NCI-H774 (cell line): ENCODE data around the gene PTGES.

Experiments used
- DNase-seq: peaks from one replicate; lab custom pipeline; 2025; lab: John Stamatoyannopoulos, UW

The PTGES gene

DNA sequence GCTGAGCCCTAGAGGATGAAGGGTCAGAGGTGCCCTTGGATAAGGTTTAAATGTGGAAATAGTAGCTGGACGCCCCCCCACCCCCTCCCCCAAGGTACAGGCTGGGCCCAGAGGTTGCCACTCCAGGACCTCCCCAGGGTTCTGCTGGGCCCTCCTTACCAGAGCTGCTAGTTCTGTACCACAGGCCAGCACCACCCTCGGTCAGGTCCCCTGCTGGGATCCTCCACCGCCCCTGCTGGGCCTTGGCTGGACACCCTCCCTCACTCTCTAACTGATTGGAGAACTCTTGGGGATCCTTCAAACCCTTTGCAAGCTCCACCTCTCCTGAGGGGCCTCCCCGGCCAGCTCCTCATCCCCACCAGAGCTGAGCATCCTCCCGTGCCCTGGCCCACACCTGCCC is 34.9 kb downstream of the PTGES start:
- DNase-seq, result no peak

DNA sequence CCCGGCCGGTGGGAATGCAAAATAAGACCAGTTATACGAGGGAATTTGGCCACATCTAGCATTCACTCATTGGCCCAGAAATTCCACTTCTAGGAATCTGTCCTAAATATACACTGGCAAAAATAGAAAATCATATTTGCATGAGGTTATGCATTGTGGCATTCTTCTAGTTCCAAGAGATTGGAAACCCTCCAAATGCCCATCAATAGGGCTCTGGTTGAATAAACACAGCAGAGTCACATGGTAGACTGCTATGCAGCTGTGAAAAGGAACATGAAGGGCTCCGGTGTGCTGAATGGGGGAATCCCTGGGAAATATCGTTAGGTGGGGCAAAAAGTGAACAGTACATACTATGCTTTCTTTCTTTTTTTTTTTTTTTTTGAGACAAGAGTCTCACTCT is 36.8 kb downstream of the PTGES start:
- no peak for DNase-seq

DNA sequence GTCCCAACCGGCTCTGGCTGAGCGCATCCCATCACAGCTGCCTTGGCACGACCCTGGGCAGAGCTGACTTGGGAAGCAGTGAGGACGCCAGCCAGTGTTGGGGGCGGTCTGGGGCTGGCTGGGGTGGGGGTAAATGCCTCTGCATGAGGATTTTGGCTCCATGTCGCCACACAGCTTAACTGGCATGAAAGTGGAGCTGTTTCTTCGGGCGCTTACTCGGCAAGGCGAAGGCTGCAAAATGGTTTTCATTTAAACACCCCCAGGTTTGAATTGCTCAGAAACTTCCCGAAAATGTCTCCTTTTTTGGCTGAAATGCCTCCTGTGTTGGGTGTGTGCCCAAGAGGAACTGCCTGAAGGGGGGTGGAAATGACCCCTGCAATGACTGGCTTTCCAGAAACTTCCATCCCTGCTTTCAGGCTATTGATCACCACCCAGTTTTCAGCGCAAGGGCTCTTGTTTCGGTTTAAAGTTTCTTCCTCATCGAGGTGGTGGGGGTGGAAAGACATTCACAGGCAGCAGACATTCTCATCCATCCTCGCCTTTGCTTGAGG is 38.3 kb downstream of the PTGES start:
- no peak for DNase-seq

DNA sequence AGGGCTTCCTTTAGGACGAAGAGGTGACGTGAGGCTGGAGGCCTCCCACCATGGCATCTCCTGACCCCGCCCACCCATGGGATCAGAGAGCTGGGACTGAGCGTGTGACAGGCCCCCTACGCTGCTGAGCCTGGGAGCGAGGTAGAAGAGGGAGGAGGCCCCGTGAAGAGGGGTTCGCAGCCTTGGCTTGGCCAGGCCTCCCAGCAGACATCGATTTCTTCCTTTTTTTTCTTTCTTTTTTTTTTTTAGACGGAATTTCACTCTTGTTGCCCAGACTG is 39.5 kb downstream of the PTGES start:
- DNase-seq, result no peak

DNA sequence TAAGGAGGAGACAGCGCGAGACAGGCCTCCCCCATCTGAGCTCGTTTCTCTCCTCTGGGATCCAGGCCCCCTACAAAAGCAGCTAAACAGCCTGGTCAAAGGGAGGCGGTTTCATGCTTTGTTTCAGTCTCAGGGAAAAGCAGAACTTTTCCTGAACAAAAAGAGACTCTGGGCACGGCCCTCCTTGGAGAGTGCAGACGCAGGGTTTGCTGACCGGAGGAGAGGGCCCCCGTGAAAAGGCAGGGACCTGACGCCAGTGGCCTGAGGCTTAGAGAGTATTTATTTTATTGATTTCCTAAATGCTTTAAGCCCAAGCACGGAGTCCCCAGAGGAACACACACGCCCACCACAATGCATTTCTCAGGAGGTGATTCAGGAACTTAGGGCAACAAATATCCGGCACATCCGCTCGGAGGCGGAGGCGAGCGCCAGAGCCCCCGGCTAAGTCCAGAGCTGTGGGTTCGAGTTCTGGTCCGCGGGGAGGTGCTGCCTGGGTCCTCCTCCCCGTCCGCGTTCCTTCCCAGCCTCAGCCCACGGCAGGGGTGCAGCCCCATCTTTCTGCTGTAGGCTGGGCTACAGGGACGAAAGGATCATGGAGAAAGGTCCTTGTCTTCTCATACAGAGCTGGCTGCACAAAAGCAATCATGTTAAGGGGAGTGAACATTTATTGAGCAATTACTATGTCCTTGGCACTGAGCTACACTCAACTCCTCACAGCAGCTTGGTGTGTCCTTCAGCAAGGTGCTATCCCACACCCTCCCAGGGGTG is 40.0 kb downstream of the PTGES start:
- DNase-seq, result no peak

DNA sequence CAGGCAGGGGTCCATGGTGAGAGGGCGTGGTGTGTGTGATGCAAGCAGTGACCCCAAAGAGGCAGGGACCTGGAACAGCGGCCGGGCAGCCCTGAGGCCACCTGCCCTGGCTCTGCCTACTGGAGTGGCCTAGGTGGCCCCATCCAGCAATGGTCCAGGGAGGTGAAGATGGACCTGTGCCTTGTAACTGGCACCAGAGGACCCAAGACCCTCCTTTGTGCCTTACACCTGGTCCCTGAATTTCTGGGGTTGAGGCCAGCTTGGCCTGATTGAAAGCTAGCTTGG is 42.7 kb downstream of the PTGES start:
- no peak for DNase-seq

DNA sequence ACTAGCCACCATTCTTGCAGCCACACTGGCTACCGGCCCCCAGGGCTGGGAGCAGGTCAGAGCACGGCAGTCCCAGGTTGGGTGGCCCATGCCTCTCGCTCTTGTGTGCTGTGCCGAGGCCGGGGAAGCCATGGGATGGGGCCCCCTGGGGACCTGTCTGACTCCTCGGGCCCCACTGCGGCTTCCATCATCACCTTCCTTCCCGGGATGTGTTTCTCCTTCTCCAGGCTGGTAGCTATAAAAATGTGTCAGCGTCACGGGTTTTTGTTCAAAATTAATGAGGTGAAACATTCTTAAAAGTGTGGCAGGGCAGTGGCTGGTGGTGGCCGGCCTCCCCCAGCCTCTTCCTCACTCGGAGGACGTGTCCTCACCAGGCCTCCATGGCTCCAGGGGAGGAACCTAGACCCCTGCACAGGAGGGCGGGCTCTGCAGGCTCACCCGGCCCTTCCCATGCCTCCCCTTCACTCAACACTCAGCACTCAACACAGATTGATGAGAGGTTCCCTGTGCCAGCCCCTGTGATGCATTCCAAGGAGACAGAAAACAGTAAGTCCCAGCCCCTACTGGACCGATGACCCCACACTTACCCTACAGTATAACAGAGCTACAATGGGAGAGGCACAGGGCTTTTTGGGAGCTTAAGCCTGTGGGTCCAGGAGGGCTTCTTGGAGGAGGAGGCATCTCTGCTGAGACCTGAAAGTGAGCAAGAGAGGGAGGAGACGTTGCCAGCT is 43.2 kb downstream of the PTGES start:
- no peak for DNase-seq

DNA sequence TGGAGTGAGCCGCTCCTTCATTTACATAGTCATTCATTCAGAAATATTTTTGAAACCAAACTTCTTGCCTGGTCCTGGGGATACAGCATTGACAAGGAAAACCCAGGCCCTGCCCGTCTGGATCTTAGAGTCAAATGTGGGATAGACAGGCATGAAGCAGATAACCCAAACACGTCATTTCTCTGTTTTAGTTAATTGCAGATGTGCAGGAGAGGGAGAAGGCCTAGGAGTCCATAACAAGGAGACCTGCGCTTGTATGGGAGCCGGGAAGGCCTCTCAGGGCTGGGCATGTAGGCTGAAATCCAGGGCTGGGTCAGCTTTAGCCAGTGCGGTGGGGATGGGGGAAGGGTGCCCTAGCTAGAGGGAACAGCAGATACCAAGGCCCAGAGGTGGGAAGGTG is 44.0 kb downstream of the PTGES start:
- DNase-seq, result no peak

DNA sequence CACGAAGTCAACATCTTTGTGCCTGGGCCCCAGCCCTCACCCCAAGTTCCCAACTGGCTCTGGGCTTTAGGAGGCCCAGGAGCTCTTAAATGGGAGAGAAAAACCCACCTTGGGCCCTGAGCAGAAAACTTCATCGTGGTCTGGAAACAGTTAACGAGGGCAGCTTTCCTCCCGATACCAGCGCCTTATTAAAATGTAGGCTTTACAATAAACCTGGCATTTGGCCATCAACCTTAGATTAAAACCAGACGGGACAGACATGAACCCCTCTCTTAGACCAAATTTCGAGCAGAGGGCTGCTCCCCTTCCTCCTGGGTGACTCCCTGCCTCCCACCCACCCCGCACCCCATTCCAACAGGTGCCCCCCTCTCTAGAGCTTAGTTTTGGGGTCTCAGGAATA is 48.0 kb downstream of the PTGES start:
- no peak for DNase-seq

DNA sequence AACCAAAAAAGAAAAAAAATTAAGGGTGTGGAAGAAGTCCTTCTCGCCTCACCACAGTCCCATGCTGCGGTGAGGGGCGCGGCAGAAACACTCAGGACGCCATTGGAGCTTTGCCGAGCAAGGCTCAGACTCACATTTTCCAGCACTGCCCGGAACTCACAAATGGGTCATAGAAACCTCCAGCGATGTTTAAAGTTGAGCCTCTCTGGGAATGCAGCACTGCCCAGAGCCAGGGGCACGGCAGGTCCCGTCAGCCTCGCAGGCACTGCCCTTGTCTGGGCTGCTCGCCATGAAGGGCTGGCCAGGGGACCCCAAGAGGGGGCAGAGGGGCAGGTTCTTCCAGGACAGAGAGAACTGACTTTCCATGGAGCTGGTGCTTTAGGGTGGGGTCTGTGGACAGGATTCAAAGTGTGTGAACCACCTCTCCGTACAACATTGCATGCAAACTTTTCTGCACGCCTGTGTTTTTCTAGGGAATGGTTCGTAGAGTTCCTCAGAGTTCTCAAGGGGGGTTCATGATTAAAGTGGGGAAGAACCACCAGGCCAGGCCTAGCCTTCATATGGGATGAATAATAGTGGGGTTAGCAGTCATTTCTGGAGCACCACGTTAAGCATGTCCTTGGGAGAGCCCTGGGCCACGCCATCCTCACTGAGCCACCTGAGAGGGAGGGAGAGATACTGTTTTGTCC is 49.0 kb downstream of the PTGES start:
- DNase-seq, result no peak

DNA sequence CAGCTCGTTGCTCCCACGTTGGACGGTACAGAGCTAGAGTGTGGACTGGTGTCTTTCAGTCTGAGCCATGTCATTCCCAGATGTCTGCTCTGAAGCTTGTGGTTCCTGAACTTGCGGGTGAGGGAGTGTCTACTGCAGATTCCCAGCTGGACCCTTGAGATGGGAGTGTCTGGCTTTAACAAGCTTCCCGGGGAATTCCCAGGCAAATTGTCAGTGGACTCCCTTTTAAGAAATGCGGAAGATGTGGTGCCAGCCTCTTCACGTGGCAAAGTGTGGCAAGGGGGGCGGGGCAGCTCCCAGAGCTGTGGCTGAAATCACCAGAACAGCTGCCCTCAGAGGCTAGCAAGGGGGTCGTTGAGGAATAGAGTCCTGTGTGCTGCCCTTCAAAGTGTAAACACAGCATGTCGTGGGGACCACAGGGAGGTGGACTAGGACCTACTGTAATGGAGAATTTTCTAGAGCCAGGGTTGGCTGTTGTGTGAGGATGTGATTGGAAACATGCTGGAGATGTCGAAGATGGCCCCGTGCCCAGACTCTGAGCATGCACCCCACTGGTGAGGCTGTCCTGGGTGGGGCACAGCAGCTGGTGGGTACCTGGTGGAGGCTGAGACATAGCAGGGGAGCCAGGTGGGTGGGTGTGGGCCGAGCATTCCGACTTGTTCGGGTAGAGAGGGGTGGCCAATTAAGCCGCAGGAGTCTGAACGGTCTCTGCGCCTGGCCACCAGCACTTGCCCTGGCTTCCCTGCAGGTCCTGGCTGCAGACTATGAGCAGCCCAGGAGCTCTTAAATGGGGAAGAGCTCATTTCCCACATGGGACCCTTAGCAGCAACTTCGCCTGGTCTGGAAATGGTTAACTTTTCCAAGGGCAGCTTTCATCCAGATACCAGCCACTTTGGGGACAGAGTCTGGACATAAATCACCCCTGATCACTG is 50.0 kb downstream of the PTGES start:
- DNase-seq, result no peak

DNA sequence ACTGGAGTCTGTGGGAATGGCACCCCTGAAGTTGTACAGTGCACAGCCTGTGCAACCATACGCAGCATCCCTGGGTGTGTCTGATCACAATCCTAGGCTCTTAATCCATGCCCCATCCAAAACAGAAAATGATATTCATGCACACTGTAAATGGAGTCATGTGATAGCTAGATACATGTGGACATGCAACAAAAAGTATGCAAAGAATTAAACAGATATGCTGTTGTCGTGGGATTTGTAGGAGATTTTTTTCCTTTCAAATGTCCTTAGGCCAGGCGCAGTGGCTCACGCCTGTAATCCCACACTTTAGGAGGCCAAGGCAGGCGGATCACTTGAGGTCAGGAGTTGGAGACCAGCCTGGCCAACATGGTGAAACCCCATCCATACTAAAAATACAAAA is 51.3 kb downstream of the PTGES start:
- no peak for DNase-seq

DNA sequence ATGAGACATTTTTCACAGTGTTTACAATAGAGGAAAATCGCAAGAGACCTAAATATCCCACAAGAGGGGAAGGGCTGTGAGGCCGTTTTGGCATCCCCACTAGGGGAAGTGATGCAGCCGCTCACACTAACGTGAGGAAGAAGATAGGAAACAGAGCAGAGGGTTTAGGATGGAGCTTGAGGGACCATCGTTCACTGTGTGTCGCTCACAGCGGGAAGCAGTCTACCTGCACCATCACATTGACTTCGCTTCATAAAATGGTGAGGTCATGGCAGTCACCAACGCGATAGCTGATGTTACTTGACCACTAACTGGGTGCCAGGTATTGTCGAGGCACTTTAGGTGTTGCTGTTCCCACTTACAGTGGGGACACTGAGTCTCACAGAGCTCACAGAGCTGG is 51.8 kb downstream of the PTGES start:
- DNase-seq, result no peak

DNA sequence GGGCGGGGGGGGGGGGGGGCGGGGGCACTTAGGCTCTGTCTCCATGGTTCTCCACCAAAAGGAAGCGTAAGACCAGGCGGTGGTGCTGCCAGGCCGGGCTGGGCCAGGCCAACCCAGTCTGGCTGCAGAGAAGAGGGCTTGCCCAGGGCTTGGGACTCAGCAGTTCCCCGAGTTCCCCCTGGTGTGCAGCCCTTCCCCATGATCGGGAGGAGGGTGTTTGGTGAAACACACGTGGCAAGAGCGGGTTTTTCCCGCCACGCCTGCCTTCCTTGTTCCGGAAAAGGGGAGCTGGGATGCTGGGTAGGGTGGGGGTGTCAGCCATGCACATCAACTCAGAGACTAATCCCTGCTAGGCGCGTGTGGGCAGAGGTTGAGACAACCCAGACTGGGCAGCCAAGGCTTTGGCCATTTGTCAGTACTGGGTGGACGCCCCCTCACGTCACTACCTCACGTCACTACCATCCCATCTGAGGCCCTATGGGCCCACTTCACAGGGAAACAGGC is 54.5 kb downstream of the PTGES start:
- DNase-seq, result no peak

DNA sequence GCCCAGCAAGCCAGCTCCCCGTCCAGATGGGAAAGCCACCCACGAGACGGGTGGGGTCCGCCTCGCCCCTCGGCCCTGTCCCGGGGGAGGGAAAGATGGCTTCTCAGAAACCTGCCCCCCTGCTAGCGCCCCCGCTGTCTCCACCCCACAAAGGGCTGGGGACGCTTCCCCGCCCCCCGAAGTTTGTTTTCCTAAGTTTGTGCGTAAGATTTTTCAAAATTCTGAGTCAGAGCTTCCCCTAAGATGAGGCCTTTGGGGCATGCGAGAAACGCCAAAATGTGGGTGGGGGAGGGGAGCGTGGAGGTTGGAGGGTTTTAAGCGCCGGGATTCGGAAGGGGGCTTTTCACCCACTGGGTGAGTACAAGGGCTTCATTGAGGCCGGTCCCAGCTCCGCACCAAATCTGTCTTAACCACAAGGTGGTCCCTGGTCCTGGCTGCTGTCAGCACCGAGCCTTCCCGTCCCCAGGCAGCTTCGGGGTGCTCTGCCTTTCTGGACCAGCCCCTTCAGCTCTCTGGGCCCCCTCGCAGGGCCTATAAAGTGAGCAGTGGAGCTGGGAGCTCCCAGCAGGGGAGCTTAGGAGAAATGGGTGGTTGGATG is 55.1 kb downstream of the PTGES start:
- no peak for DNase-seq

DNA sequence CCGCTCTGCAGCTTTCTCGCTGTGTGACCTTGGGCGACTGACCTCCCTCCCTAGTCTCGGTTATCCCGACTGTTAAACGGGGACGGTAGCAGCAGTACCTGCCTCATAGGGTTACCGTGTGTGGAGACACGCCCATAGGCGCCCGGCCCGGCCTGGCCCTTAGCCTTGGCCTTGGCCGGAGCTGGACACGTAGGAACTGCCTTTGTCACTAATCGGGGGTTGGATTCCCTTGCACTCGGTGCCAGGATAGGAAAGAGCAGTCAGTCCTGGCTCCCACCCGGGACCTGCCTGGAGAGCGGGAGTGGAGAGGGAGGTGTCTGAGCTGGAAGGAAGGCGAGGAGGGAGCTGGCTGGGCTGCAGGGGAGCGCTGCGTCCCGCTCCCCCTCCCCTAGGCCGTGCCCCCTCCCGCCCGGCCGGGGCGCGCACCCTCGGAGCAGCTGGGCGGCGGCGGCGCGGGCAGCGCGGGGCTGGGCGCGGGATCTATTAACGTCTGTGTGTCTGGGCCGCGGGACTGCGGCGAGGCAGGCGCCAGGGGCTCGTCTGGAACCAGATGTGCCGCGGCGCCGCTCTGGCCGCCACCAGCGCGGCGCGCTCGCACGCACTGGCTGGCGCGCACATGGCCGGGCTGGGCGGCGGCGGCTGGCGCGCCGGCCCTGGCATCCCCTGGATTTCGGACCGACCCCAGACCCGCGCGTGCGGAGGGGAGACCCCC is 55.7 kb downstream of the PTGES start:
- DNase-seq, result no peak

DNA sequence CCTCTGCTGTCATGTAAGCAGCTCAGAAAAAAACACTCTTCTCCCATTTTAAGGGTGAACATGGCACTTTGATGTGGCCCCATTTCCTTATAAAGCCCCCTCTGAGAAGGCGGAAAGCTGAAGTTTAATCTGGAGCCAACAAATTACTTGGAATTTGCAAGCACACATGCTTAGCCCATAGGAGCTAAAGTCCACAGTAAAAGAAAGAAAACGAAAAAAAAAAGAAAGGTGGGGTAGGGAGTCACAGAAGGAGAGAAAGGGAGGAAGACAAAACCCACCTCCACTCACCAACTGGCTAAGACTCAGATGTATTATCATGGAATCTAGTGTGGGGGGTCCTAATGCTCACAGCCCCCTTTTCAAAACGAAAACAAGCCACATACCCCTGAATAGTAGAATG is 57.0 kb downstream of the PTGES start:
- no peak for DNase-seq

DNA sequence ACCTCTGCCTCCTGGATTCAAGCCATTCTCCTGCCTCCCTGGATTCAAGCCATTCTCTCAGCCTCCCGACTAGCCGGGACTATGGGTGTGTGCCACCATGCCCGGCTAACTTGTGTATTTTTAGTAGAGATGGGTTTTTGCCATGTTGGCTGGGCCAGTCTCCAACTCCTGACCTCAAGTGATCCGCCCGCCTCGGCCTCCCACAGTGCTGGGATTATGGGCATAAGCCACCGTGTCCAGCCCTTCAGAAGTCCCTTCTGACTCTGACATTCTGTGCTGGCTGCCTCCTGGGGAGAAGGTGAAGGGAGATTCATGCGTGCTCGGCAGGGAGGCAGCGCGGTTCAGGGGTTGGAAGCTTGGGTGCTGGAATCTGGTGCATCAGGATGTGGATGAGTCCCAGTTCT is 58.6 kb downstream of the PTGES start:
- no peak for DNase-seq

DNA sequence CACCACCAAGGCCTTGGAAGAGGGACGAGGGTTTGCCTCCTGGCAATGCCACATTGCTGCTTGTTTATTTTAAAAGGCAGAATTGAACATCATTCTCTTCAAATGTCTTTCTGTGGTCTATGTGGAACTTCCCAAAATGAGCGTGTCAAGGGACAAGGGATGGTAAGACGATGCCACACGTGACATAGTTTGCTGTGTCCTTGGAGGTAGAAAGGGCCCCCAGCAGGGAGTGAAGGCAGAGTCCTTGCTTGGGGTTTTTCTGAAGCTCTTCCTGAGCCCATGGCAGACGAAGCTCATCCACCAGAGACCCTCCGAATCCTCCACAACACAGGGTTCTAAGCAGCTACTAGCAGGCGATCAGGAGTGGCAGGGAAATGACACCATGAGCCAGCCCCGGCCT is 59.1 kb downstream of the PTGES start:
- DNase-seq, result no peak

DNA sequence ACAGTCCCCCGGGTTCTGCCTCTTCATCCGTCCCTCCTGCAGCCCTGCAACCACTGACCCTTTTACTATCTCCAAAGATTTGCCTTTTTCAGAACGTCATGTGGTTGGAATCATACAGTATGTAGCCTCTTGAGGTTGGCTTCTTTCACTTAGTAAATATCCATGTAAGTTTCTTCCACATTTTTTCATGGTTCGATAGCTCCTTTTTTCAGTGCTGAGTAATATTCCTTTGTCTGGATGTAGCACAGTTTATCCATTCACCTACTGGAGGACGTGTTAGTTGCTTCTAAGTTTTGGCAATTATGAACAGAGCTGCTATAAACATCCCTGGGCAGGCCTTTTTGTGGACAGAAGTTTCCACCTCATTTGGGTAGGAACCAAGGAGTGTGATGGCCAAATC is 60.3 kb downstream of the PTGES start:
- DNase-seq, result no peak
